HFFc6 (cell line): ENCODE measurements around the gene DMXL1. TPM values are rescaled to one million over a fixed set of nuclear protein-coding genes. Genes with fewer than 3 reads are reported as not detected.

Source experiments
- DNase-seq: peaks from one replicate; pipeline ENCODE4 v3.0.0-alpha.2; 2018
- H3K27ac Mint-ChIP-seq: 2 replicates; pipeline ENCODE4 v1.8.0; 2020; ENCODE audit warnings: mild to moderate bottlenecking, mixed read lengths
- H3K27me3 Mint-ChIP-seq: 2 replicates; pipeline ENCODE4 v1.8.0; 2021; ENCODE audit warnings: mild to moderate bottlenecking, moderate library complexity, mixed read lengths; ENCODE audit not compliant: insufficient read depth
- H3K36me3 Mint-ChIP-seq: 2 replicates; pipeline ENCODE4 v1.8.0; 2021; ENCODE audit warnings: low read depth, mixed read lengths
- H3K4me1 Mint-ChIP-seq: 2 replicates; pipeline ENCODE4 v1.8.0; 2020; ENCODE audit warnings: low read depth, mixed read lengths
- H3K4me3 Mint-ChIP-seq: 2 replicates; pipeline ENCODE4 v1.8.0; 2020; ENCODE audit warnings: mild to moderate bottlenecking, moderate library complexity, mixed read lengths
- H3K9me3 Mint-ChIP-seq: 2 replicates; pipeline ENCODE4 v1.8.0; 2020; ENCODE audit warnings: mild to moderate bottlenecking, mixed read lengths
- total RNA-seq, 6 experiments: library from RNA; stranded (reverse); fragmentation: NEBNext Ultra II Directional; extraction: Animal tissue kit (Norgen Biotek cat#: 25700); gene quantifications; 2 replicates in 1 of 6; 3 replicates in 5 of 6; pipeline ENCODE4 v1.2.3, GENCODE V29; 2021
- TF ChIP-seq, protein P1 (sequence below): fragments of 200-600 bp; sonication (generic); IDR thresholded peaks from 2 replicates; pipeline ENCODE4 v1.5.0; 2021; ENCODE audit warnings: antibody characterized with exemption, mild to moderate bottlenecking

DMXL1 gene
- total RNA-seq, 6 experiments from 2014 or later = 19.8 to 23.1 (median 21.5) TPM

DNA sequence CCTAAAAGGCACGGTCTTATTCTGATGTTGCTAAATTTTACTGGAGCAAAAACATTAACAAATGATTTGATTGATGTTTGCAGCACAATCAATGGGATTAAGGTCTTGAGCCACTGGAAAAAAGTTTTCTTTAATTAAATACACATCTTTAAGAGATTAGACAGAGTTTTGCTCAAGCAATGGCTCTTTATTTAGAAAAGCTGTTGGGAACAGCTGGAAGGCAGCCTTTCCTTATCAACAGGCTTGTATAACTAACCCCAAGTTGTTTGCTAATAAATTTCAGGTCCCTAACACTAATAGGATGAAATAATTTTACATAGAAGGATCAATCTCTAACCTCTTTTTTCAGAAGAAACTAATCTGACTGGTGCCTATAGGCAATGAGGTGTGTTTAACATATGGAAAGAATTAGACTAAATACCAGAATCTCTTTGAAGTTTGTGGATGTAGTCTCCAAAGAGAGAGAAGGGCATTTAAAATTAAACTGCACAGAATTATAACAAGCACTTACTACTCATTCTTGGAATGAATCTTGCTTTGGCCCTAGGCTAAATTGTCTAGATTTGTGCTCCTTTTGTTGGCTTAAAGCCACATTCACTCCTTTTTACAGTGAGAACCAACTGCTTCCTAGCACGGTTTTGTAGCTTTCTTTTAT lies 217.6 kb downstream of the DMXL1 start:
- Mint-ChIP-seq H3K36me3 (peaks cover 5% of the 10 kb centered on the region; the same call in 1 of the 2 replicates), H3K27me3 (no peaks in the 10 kb centered on the region), H3K4me3 (peak overlapping the region; percentile 59), H3K9me3 (no peaks in the 10 kb centered on the region), H3K4me1 (peaks cover 75% of the 10 kb centered on the region), H3K27ac (peak overlapping the region; percentile 57)
- peak; percentile 78 for DNase-seq
- TF ChIP-seq, protein P1, sequence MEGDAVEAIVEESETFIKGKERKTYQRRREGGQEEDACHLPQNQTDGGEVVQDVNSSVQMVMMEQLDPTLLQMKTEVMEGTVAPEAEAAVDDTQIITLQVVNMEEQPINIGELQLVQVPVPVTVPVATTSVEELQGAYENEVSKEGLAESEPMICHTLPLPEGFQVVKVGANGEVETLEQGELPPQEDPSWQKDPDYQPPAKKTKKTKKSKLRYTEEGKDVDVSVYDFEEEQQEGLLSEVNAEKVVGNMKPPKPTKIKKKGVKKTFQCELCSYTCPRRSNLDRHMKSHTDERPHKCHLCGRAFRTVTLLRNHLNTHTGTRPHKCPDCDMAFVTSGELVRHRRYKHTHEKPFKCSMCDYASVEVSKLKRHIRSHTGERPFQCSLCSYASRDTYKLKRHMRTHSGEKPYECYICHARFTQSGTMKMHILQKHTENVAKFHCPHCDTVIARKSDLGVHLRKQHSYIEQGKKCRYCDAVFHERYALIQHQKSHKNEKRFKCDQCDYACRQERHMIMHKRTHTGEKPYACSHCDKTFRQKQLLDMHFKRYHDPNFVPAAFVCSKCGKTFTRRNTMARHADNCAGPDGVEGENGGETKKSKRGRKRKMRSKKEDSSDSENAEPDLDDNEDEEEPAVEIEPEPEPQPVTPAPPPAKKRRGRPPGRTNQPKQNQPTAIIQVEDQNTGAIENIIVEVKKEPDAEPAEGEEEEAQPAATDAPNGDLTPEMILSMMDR = no peak

DNA sequence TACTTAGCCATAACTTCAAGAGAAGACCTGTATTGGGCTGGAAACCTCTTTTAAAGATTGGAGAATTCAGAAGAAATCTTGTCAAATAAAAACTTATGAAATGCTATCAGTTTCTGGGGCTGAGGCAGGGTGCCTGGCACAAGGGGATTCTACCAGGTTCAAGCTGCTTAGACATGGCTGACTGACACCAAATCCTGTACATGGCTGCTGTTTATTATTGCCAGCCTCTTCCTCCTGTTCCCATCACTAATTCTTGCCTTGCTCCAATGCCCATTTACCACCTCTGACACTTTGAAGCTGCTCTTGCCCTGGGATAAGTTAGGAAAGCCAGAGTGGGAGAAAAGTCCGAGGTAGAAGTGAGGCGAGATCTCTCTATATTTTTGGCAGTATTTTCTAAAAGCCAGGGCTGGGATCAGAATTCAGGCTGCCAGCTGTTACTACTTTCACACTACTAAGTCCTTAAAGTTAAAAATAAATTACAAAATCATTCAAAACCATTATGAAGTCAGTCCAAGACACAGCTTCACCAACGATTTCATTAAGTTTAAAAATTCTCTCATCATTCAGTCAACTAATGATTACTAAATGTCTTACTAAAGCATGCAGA lies 218.7 kb downstream of the DMXL1 start:
- peaks cover 74% of the 10 kb centered on the region for H3K4me1 Mint-ChIP-seq
- no peaks in the 10 kb centered on the region for H3K9me3 Mint-ChIP-seq
- peaks cover 5% of the 10 kb centered on the region; the same call in 1 of the 2 replicates for H3K36me3 Mint-ChIP-seq
- H3K27me3 Mint-ChIP-seq = no peaks in the 10 kb centered on the region
- peak overlapping the region; percentile 22; the same call in 1 of the 2 replicates for H3K4me3 Mint-ChIP-seq
- no peak for DNase-seq
- H3K27ac Mint-ChIP-seq = peak overlapping the region; percentile 73
- TF ChIP-seq, protein P1 = no peak

DNA sequence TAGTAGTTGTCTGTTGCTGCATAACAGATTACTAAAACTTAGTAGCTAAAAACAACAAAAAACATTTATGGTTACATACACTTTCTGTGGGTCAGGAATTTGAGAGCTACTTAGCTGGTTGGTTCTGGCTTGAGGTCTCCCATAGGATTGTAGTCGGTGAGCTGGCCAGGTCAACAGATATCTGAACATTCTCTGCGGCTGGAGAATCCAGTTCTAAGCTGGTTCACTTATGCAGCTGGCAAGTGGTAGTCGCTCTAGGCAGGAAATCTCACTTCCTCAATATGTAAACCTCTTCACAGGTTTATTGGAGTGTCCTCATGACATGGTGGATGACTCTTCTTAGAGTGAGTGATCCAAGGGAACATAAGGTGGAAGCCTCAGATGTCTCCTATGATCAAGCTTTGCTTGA lies 219.3 kb downstream of the DMXL1 start:
- Mint-ChIP-seq H3K4me1 (peaks cover 68% of the 10 kb centered on the region), H3K27ac (peak overlapping the region; percentile 50; the same call in 1 of the 2 replicates), H3K27me3 (no peaks in the 10 kb centered on the region), H3K9me3 (no peaks in the 10 kb centered on the region), H3K4me3 (0 out of 2 replicates have a peak overlapping the region, but pooled peaks have one; percentile 0), H3K36me3 (peaks cover 5% of the 10 kb centered on the region; the same call in 1 of the 2 replicates)
- TF ChIP-seq, protein P1 = no peak
- peak; percentile 59 for DNase-seq

DNA sequence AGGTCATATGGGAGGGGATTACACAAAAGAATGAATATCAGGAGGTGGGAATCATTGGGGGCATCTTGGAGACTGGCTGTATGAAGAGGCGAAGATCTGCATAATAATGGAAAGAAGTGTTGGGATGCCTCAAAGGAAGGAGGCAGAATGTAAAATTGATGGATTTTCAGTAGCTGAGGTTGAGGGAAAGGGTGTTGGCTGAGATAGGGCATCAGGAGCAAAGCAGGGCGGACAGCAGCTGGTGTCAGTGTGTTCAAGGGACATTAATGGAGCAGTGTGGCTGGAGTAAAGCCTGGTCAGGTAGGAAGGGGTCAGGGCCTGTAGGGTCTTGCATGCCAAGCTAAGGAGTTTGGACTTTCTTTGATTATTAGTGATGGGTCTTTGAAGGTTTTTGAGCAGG lies 219.7 kb downstream of the DMXL1 start:
- H3K27ac Mint-ChIP-seq = peak overlapping the region; percentile 50; the same call in 1 of the 2 replicates
- H3K36me3 Mint-ChIP-seq = peaks cover 5% of the 10 kb centered on the region; the same call in 1 of the 2 replicates
- no peaks in the 10 kb centered on the region for H3K9me3 Mint-ChIP-seq
- no peak for DNase-seq
- TF ChIP-seq, protein P1 = no peak
- no peaks in the 10 kb centered on the region for H3K27me3 Mint-ChIP-seq
- peaks cover 64% of the 10 kb centered on the region for H3K4me1 Mint-ChIP-seq
- 0 out of 2 replicates have a peak overlapping the region, but pooled peaks have one; percentile 0 for H3K4me3 Mint-ChIP-seq

DNA sequence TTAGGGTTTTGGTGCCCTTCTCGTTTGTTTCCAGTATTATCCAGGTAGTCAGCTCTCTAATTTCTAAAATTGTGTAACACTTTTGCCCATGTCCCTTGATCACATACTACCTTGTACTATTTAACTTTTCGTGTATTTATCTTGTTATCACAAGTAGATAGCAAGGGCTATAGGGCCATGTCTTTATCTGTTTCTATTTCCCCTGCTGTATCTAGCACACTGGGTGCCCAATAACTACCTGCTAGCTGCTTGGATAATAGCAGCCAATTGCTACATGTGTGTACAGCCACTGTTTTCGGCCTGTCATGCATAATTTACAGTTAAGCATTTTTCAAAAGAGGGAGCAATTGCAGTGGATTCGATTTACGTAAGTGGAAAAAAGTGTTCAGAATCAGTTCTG lies 220.2 kb downstream of the DMXL1 start:
- TF ChIP-seq, protein P1 = no peak
- Mint-ChIP-seq H3K4me3 (no peak overlapping the region), H3K27ac (no peak overlapping the region), H3K27me3 (no peaks in the 10 kb centered on the region), H3K9me3 (no peaks in the 10 kb centered on the region), H3K4me1 (peaks cover 59% of the 10 kb centered on the region), H3K36me3 (peaks cover 5% of the 10 kb centered on the region; the same call in 1 of the 2 replicates)
- no peak for DNase-seq
